Small intestine (tissue), 7 donors: ENCODE measurements around the gene GMDS. TPM values are rescaled to one million over a fixed set of nuclear protein-coding genes. Genes with fewer than 3 reads are reported as not detected.

Experiments
- DNase-seq, 2 donors: peaks; one replicate each; pipeline versions ENCODE4 v3.0.0 to v3.0.0-alpha.2; 2013
- FAIRE-seq: peaks from 2 replicates; lab custom pipeline; 2012; peaks lifted over from hg19 to GRCh38; lab: Jason Lieb, UNC
- H3K27ac ChIP-seq, 3 donors: one replicate each; pipeline ENCODE4 v1.5.1; 2013; ENCODE audit warnings: low read length in 2 of 3, mild to moderate bottlenecking in 2 of 3, control low read depth in 1 of 3, inconsistent platforms in 1 of 3, low read depth in 1 of 3, moderate library complexity in 1 of 3
- H3K27me3 ChIP-seq, 3 donors: one replicate each; pipeline ENCODE4 v1.6.1; 2013; ENCODE audit warnings: low read length in 3 of 3, inconsistent platforms in 1 of 3; ENCODE audit not compliant: control insufficient read depth in 3 of 3, insufficient read depth in 3 of 3
- H3K36me3 ChIP-seq, 3 donors: one replicate each; pipeline ENCODE4 v1.6.1; 2013; ENCODE audit warnings: low read length in 3 of 3, inconsistent platforms in 1 of 3, low read depth in 1 of 3, mild to moderate bottlenecking in 1 of 3, moderate library complexity in 1 of 3; ENCODE audit not compliant: control insufficient read depth in 3 of 3, insufficient read depth in 2 of 3
- H3K4me1 ChIP-seq, 3 donors: one replicate each; pipeline ENCODE4 v1.6.1; 2013; ENCODE audit warnings: low read length in 2 of 3, inconsistent platforms in 1 of 3, low read depth in 1 of 3, mild to moderate bottlenecking in 1 of 3, moderate library complexity in 1 of 3; ENCODE audit not compliant: control insufficient read depth in 3 of 3, insufficient read depth in 2 of 3
- H3K4me3 ChIP-seq, 3 donors: one replicate each; pipeline ENCODE4 v1.5.1; 2013; ENCODE audit warnings: low read length in 3 of 3, control low read depth in 1 of 3, inconsistent platforms in 1 of 3, low read depth in 1 of 3, mild to moderate bottlenecking in 1 of 3, moderate library complexity in 1 of 3
- H3K9me3 ChIP-seq, 2 donors: one replicate each; pipeline ENCODE4 v1.6.1; 2013; ENCODE audit warnings: low read depth in 1 of 2, low read length in 1 of 2; ENCODE audit not compliant: control insufficient read depth in 2 of 2, insufficient read depth in 1 of 2
- WGBS, 3 donors: extraction: QIAGEN DNeasy Blood & Tissue Kit; methylation state at CpG; one replicate each; pipeline ENCODE4 v1.1.7; 2013; 5-methylcytosine and 5-hydroxymethylcytosine counted together
- polyA plus RNA-seq, 4 donors: library from polyadenylated mRNA; stranded (reverse) in 3 of 4; unstranded in 1 of 4; fragments of 200-250 nt in 3 of 4; fragments of 120-200 nt in 1 of 4; gene quantifications; one replicate each; pipeline versions ENCODE4 v1.2.1 to v1.2.3, GENCODE V29; 2013
- donor health status: healthy with polysubstance abuse.
- donor health status: control.
- donor health status: control.
- donor health status: Bipolar disorder and iron deficiency.
- donor health status: healthy.

The GMDS gene
- polyA plus RNA-seq, 4 donors = 64.5 to 243 (median 200) TPM

- Histone ChIP-seq H3K4me3 (no peak overlapping the region), H3K4me1 (peaks cover 0 to 5% (median 0%) of the 10 kb centered on the region in 3 donors), H3K36me3 (peaks cover 0 to 7% (median 4%) of the 10 kb centered on the region in 3 donors), H3K9me3 (peaks cover 0 to 4% of the 10 kb centered on the region in 2 donors), H3K27me3 (no peaks in the 10 kb centered on the region), H3K27ac (no peak overlapping the region)
- no peak for DNase-seq
- 73 to 86% (median 83%) methylated on average over 2 of the region's 2 CpGs for WGBS, 3 donors
- FAIRE-seq = no peak
These were observed 580.2 kb downstream of the GMDS start for GRCh38 chr6:1665214-1665613.

- FAIRE-seq = no peak
- Histone ChIP-seq H3K36me3 (peaks cover 0 to 8% (median 4%) of the 10 kb centered on the region in 3 donors), H3K27ac (no peak overlapping the region), H3K27me3 (no peaks in the 10 kb centered on the region), H3K4me1 (peaks cover 0 to 5% (median 0%) of the 10 kb centered on the region in 3 donors), H3K9me3 (peaks cover 0 to 4% of the 10 kb centered on the region in 2 donors), H3K4me3 (no peak overlapping the region)
- DNase-seq = no peak
- WGBS, 3 donors = 82 to 88% (median 84%) methylated on average over 6 of the region's 6 CpGs
These were observed 581.1 kb downstream of the GMDS start for GRCh38 chr6:1664329-1664728.

GRCh38 chr6:1663511-1663910 is 581.9 kb downstream of the GMDS start:
- H3K4me3 ChIP-seq = no peak overlapping the region
- H3K36me3 ChIP-seq = peaks cover 0 to 10% (median 4%) of the 10 kb centered on the region in 3 donors
- no peaks in the 10 kb centered on the region for H3K27me3 ChIP-seq
- peaks cover 0 to 4% of the 10 kb centered on the region in 2 donors for H3K9me3 ChIP-seq
- H3K27ac ChIP-seq = no peak overlapping the region
- FAIRE-seq (no peak), DNase-seq (no peak)
- 97 to 99% (median 97%) methylated on average over 5 of the region's 5 CpGs for WGBS, 3 donors
- H3K4me1 ChIP-seq = peaks cover 0 to 5% (median 0%) of the 10 kb centered on the region in 3 donors

GRCh38 chr6:1662534-1662933 is 582.9 kb downstream of the GMDS start:
- Histone ChIP-seq H3K9me3 (peaks cover 0 to 4% of the 10 kb centered on the region in 2 donors), H3K27me3 (no peaks in the 10 kb centered on the region), H3K4me3 (no peak overlapping the region), H3K27ac (no peak overlapping the region), H3K36me3 (peaks cover 2 to 10% (median 4%) of the 10 kb centered on the region in 3 donors), H3K4me1 (peaks cover 0 to 5% (median 0%) of the 10 kb centered on the region in 3 donors)
- DNase-seq = no peak
- no peak for FAIRE-seq

GRCh38 chr6:1659816-1660215 is 585.6 kb downstream of the GMDS start:
- Histone ChIP-seq H3K4me3 (no peak overlapping the region), H3K27ac (no peak overlapping the region), H3K9me3 (no peaks in the 10 kb centered on the region), H3K27me3 (no peaks in the 10 kb centered on the region), H3K4me1 (no peaks in the 10 kb centered on the region), H3K36me3 (peaks cover 2 to 10% (median 4%) of the 10 kb centered on the region in 3 donors)
- FAIRE-seq = no peak
- 79 to 97% (median 79%) methylated on average over 7 of the region's 7 CpGs for WGBS, 3 donors
- DNase-seq = no peak

- no peak for FAIRE-seq
- 95 to 97% (median 96%) methylated on average over 15 of the region's 15 CpGs for WGBS, 3 donors
- no peaks in the 10 kb centered on the region for H3K27me3 ChIP-seq
These were observed 587.0 kb downstream of the GMDS start for GRCh38 chr6:1658212-1659005.

GRCh38 chr6:1657771-1658165 is 587.6 kb downstream of the GMDS start:
- no peak overlapping the region for H3K4me3 ChIP-seq
- WGBS, 3 donors = 85 to 88% (median 86%) methylated on average over 7 of the region's 7 CpGs
- no peaks in the 10 kb centered on the region for H3K9me3 ChIP-seq
- H3K36me3 ChIP-seq = peaks cover 2 to 10% (median 4%) of the 10 kb centered on the region in 3 donors
- no peak overlapping the region for H3K27ac ChIP-seq
- FAIRE-seq (no peak), DNase-seq (no peak)
- no peaks in the 10 kb centered on the region for H3K27me3 ChIP-seq
- H3K4me1 ChIP-seq = no peaks in the 10 kb centered on the region

More at GRCh38 chr6:1658212-1659005, 587.0 kb downstream of the GMDS start:
- H3K9me3 ChIP-seq = no peaks in the 10 kb centered on the region
- no peak overlapping the region for H3K27ac ChIP-seq
- H3K4me1 ChIP-seq = no peaks in the 10 kb centered on the region
- no peak for DNase-seq
- no peak overlapping the region for H3K4me3 ChIP-seq
- peaks cover 2 to 10% (median 4%) of the 10 kb centered on the region in 3 donors for H3K36me3 ChIP-seq

GRCh38 chr6:1657116-1657770 is 588.2 kb downstream of the GMDS start:
- no peaks in the 10 kb centered on the region for H3K9me3 ChIP-seq
- H3K4me3 ChIP-seq = no peak overlapping the region
- 84 to 86% (median 86%) methylated on average over 13 of the region's 13 CpGs for WGBS, 3 donors
- no peak for DNase-seq
- no peaks in the 10 kb centered on the region for H3K27me3 ChIP-seq
- no peak overlapping the region for H3K27ac ChIP-seq
- no peak for FAIRE-seq
- no peaks in the 10 kb centered on the region for H3K4me1 ChIP-seq
- peaks cover 2 to 10% (median 2%) of the 10 kb centered on the region in 3 donors for H3K36me3 ChIP-seq
